Astrocyte of the cerebellum (primary cell): ENCODE data around the gene ONECUT1.

Experiments
- DNase-seq: peaks from one replicate; pipeline ENCODE4 v3.0.0-alpha.2; 2011; ENCODE audit warnings: low read depth
- H3K4me3 ChIP-seq: 2 replicates; pipeline ENCODE4 v1.5.1; 2011; ENCODE audit warnings: mild to moderate bottlenecking, low read depth, low read length, moderate library complexity
- CTCF ChIP-seq: IDR thresholded peaks from 2 replicates; pipeline ENCODE4 v1.5.1; 2012; ENCODE audit warnings: low read length, low read depth, moderate library complexity, mild to moderate bottlenecking; ENCODE audit errors: missing control alignments
- in situ Hi-C: cut with HindIII; loops from 2 replicates; pipeline ENCODE4 v1.10.0; 2017; ENCODE audit warnings: low sequenced_read_pairs

ONECUT1 gene

GRCh38 chr15:52802110-52802509, 12.0 kb upstream of the ONECUT1 start:
- TF ChIP-seq CTCF = no peak
- no peak overlapping the region for H3K4me3 ChIP-seq
- DNase-seq = no peak
- in situ Hi-C loops = no loop called here

- in situ Hi-C loops = no loop called here
- DNase-seq = no peak
- no peak overlapping the region for H3K4me3 ChIP-seq
- no peak for TF ChIP-seq CTCF
Measured at GRCh38 chr15:52801748-52802085, 11.6 kb upstream of the ONECUT1 start.

- no peak for DNase-seq
- TF ChIP-seq CTCF = no peak
- in situ Hi-C loops = no loop called here
- H3K4me3 ChIP-seq = no peak overlapping the region
Measured at GRCh38 chr15:52800828-52801747, 11.0 kb upstream of the ONECUT1 start.

- DNase-seq = no peak
- no peak for TF ChIP-seq CTCF
- H3K4me3 ChIP-seq = no peak overlapping the region
- in situ Hi-C loops = loop anchor here (25.0 kb wide), 1 partner anchor 913 kb away; no protein-coding TSS in a partner anchor
Measured at GRCh38 chr15:52799145-52799811, 9.1 kb upstream of the ONECUT1 start.

GRCh38 chr15:52798529-52799101, 8.5 kb upstream of the ONECUT1 start:
- in situ Hi-C loops = loop anchor here (25.0 kb wide), 1 partner anchor 914 kb away; no protein-coding TSS in a partner anchor
- no peak overlapping the region for H3K4me3 ChIP-seq
- no peak for TF ChIP-seq CTCF
- DNase-seq = no peak

GRCh38 chr15:52797625-52798501, 7.7 kb upstream of the ONECUT1 start:
- no peak overlapping the region for H3K4me3 ChIP-seq
- no peak for DNase-seq
- in situ Hi-C loops = loop anchor here (25.0 kb wide), 1 partner anchor 914 kb away; no protein-coding TSS in a partner anchor
- no peak for TF ChIP-seq CTCF
